CD14-positive monocyte (primary cell): ENCODE data around the gene PARVB. TPM values are rescaled to one million over a fixed set of nuclear protein-coding genes. Genes with fewer than 3 reads are reported as not detected.

Source experiments
- DNase-seq, 3 donors: peaks; one replicate each; pipeline ENCODE4 v3.0.0-alpha.2; 2011 to 2022
- H2AFZ ChIP-seq: 2 replicates; pipeline ENCODE4 v1.6.0; 2012; ENCODE audit warnings: mild to moderate bottlenecking, low read depth, low read length, inconsistent platforms; ENCODE audit not compliant: insufficient read depth, poor library complexity, severe bottlenecking
- H3K27ac ChIP-seq, 2 donors: 1 replicate in 1 of 2; 2 replicates in 1 of 2; pipeline ENCODE4 v1.5.1; 2012 to 2013; ENCODE audit warnings: low read length in 2 of 2, control low read depth in 1 of 2, inconsistent platforms in 1 of 2, low read depth in 1 of 2, mild to moderate bottlenecking in 1 of 2
- H3K27me3 ChIP-seq, 2 donors: one replicate each; pipeline versions ENCODE4 v1.6.0 to v1.6.1; 2011 to 2013; ENCODE audit warnings: low read length in 2 of 2; ENCODE audit not compliant: control insufficient read depth in 2 of 2, insufficient read depth in 2 of 2
- H3K36me3 ChIP-seq, 2 donors: replicated peaks in 1 of 2; 1 replicate in 1 of 2; 2 replicates in 1 of 2; pipeline versions ENCODE4 v1.5.1 to v1.6.1; 2012 to 2013; ENCODE audit warnings: low read length in 2 of 2, control low read depth in 1 of 2, inconsistent platforms in 1 of 2, mild to moderate bottlenecking in 1 of 2; ENCODE audit not compliant: insufficient read depth in 2 of 2, control insufficient read depth in 1 of 2
- H3K4me1 ChIP-seq, 2 donors: 1 replicate in 1 of 2; 2 replicates in 1 of 2; pipeline versions ENCODE4 v1.5.1 to v1.6.1; 2012 to 2013; ENCODE audit warnings: low read length in 2 of 2, control low read depth in 1 of 2, inconsistent platforms in 1 of 2, mild to moderate bottlenecking in 1 of 2, moderate library complexity in 1 of 2; ENCODE audit not compliant: insufficient read depth in 2 of 2, control insufficient read depth in 1 of 2
- H3K4me2 ChIP-seq: replicated peaks from 2 replicates; pipeline ENCODE3; 2012; ENCODE audit warnings: low read length, moderate library complexity, mild to moderate bottlenecking; ENCODE audit not compliant: poor library complexity, severe bottlenecking; ENCODE audit errors: extremely low read depth
- H3K4me3 ChIP-seq, 3 experiments: fragments of 200-600 bp in 1 of 3; sonication (generic) in 1 of 3; replicated peaks in 1 of 3; 1 replicate in 2 of 3; 2 replicates in 1 of 3; pipeline ENCODE4 v1.5.1; 2011 to 2013; ENCODE audit warnings: low read length in 3 of 3, mild to moderate bottlenecking in 3 of 3, control low read depth in 2 of 3, low read depth in 2 of 3, inconsistent platforms in 1 of 3, moderate library complexity in 1 of 3
- H3K79me2 ChIP-seq: 2 replicates; pipeline ENCODE4 v1.6.0; 2012; ENCODE audit warnings: mild to moderate bottlenecking, control low read depth, inconsistent platforms, low read length, moderate library complexity; ENCODE audit not compliant: insufficient read depth
- H3K9ac ChIP-seq: 2 replicates; pipeline ENCODE4 v1.6.0; 2017; ENCODE audit warnings: low read length, mild to moderate bottlenecking; ENCODE audit not compliant: insufficient read depth, poor library complexity, severe bottlenecking
- H3K9me3 ChIP-seq, 2 donors: replicated peaks in 1 of 2; 1 replicate in 1 of 2; 2 replicates in 1 of 2; pipeline versions ENCODE4 v1.5.1 to v1.6.1; 2012 to 2013; ENCODE audit warnings: low read length in 2 of 2, control low read depth in 1 of 2; ENCODE audit not compliant: control insufficient read depth in 1 of 2, insufficient read depth in 1 of 2
- H4K20me1 ChIP-seq: 2 replicates; pipeline ENCODE4 v1.6.0; 2012; ENCODE audit warnings: mild to moderate bottlenecking, low read length, control low read depth, moderate library complexity; ENCODE audit not compliant: insufficient read depth
- H3K27ac Mint-ChIP-seq, 7 donors: one replicate each; pipeline ENCODE4 v1.8.0; 2020; ENCODE audit warnings: mild to moderate bottlenecking in 7 of 7, mixed read lengths in 7 of 7, moderate library complexity in 6 of 7, inconsistent platforms in 2 of 7
- H3K27me3 Mint-ChIP-seq, 3 donors: one replicate each; pipeline ENCODE4 v1.8.0; 2021 to 2022; ENCODE audit warnings: low read depth in 3 of 3, mild to moderate bottlenecking in 3 of 3, mixed read lengths in 3 of 3, moderate library complexity in 3 of 3, inconsistent platforms in 1 of 3
- H3K36me3 Mint-ChIP-seq, 2 donors: one replicate each; pipeline ENCODE4 v1.8.0; 2020; ENCODE audit warnings: mixed read lengths in 2 of 2, inconsistent platforms in 1 of 2, mild to moderate bottlenecking in 1 of 2
- H3K4me1 Mint-ChIP-seq: one replicate; pipeline ENCODE4 v1.8.0; 2020; ENCODE audit warnings: mild to moderate bottlenecking, mixed read lengths
- H3K4me3 Mint-ChIP-seq, 2 donors: one replicate each; pipeline ENCODE4 v1.8.0; 2020; ENCODE audit warnings: mild to moderate bottlenecking in 2 of 2, mixed read lengths in 2 of 2, moderate library complexity in 1 of 2
- H3K9me3 Mint-ChIP-seq, 7 donors: one replicate each; pipeline ENCODE4 v1.8.0; 2020 to 2022; ENCODE audit warnings: mixed read lengths in 7 of 7, mild to moderate bottlenecking in 6 of 7, moderate library complexity in 6 of 7, inconsistent platforms in 2 of 7
- CTCF ChIP-seq: fragments of 200-600 bp; IDR thresholded peaks from one replicate; pipeline ENCODE4 v1.8.0; 2022; ENCODE audit warnings: antibody characterized with exemption, mild to moderate bottlenecking
- WGBS: methylation state at CpG from one replicate; pipeline ENCODE4 v1.1.5; 2013; ENCODE audit warnings: missing lambda C conversion rate; ENCODE audit not compliant: insufficient coverage; 5-methylcytosine and 5-hydroxymethylcytosine counted together
- intact Hi-C, 2 donors: fragments of 100-400 bp; cut with micrococcal nuclease; formaldehyde crosslinking; loops; one replicate each; pipeline versions ENCODE4 v1.15.0 to v1.15.1; 2023
- polyA plus RNA-seq, 3 donors: library from polyadenylated mRNA; depleted of rRNA in 1 of 3; unstranded in 2 of 3; stranded (reverse) in 1 of 3; fragments of 300-500 nt in 2 of 3; fragments of >200 nt in 1 of 3; fragmentation: Illumina TruSeq in 2 of 3; gene quantifications; 1 replicate in 2 of 3; 2 replicates in 1 of 3; pipeline ENCODE4 v1.2.3, GENCODE V29; 2012 to 2021

PARVB gene
- polyA plus RNA-seq, 3 donors, result 13.4 to 38.5 (median 17.9) TPM

GRCh38 chr22:44184006-44184405 is 159.9 kb downstream of the PARVB start:
- peaks cover 32 to 44% of the 10 kb centered on the region in 2 donors for H3K4me1 ChIP-seq
- H3K27me3 ChIP-seq, result no peaks in the 10 kb centered on the region
- H3K4me3 ChIP-seq, result peak overlapping the region in 1 of 3 experiments; percentile 90
- intact Hi-C loops, result loop anchor here (5.0 to 10.0 kb wide), 3 partner anchors 117 to 441 kb away; partner anchors contain the start of gene RTL6 (in 1 of the 2)
- no peaks in the 10 kb centered on the region for H3K9me3 ChIP-seq
- H3K4me1 Mint-ChIP-seq, result peaks cover 36% of the 10 kb centered on the region
- no CpG with 5 or more reads among the region's 4 CpGs for WGBS
- peak overlapping the region in 1 of 2 donors; percentile 97 for H3K27ac ChIP-seq
- no peaks in the 10 kb centered on the region for H3K27me3 Mint-ChIP-seq
- no peak overlapping the region for H3K9ac ChIP-seq
- no peak for TF ChIP-seq CTCF
- H3K36me3 ChIP-seq, result peaks cover 43 to 57% of the 10 kb centered on the region in 2 donors
- H3K9me3 Mint-ChIP-seq, result no peaks in the 10 kb centered on the region
- peaks cover 37 to 53% of the 10 kb centered on the region in 2 donors for H3K36me3 Mint-ChIP-seq
- no peak for DNase-seq
- H3K4me3 Mint-ChIP-seq, result no peak overlapping the region
- peaks cover 58% of the 10 kb centered on the region for H4K20me1 ChIP-seq
- no peak overlapping the region for H2AFZ ChIP-seq
- peaks cover 79% of the 10 kb centered on the region for H3K79me2 ChIP-seq
- H3K4me2 ChIP-seq, result no peak overlapping the region
- peak overlapping the region in 5 of 7 donors; percentile 83 to 100 (median 98) for H3K27ac Mint-ChIP-seq

- no peak overlapping the region for H3K9ac ChIP-seq
- peaks cover 62% of the 10 kb centered on the region for H4K20me1 ChIP-seq
- intact Hi-C loops, result loop anchor here (10.0 kb wide), 2 partner anchors 309 to 439 kb away; partner anchors contain the start of gene RTL6 (in 1 of the 2)
- DNase-seq, result no peak
- no peaks in the 10 kb centered on the region for H3K27me3 ChIP-seq
- H3K79me2 ChIP-seq, result peaks cover 74% of the 10 kb centered on the region
- WGBS, result 99% methylated on average over 12 of the region's 16 CpGs
- H3K36me3 Mint-ChIP-seq, result peaks cover 41 to 68% of the 10 kb centered on the region in 2 donors
- peaks cover 34% of the 10 kb centered on the region for H3K4me1 Mint-ChIP-seq
- H3K36me3 ChIP-seq, result peaks cover 51 to 72% of the 10 kb centered on the region in 2 donors
- peaks cover 26 to 40% of the 10 kb centered on the region in 2 donors for H3K4me1 ChIP-seq
- H3K27ac Mint-ChIP-seq, result peak overlapping the region in 4 of 7 donors; percentile 69 to 96 (median 74)
- no peak overlapping the region for H3K4me2 ChIP-seq
- no peak overlapping the region for H2AFZ ChIP-seq
- H3K4me3 Mint-ChIP-seq, result no peak overlapping the region
- H3K4me3 ChIP-seq, result no peak overlapping the region
- no peak for TF ChIP-seq CTCF
- H3K9me3 ChIP-seq, result no peaks in the 10 kb centered on the region
- H3K9me3 Mint-ChIP-seq, result peaks cover 0 to 1% (median 0%) of the 10 kb centered on the region in 7 donors
- H3K27me3 Mint-ChIP-seq, result no peaks in the 10 kb centered on the region
- H3K27ac ChIP-seq, result peak overlapping the region in 1 of 2 donors; percentile 40
Observed at GRCh38 chr22:44185237-44186120, 161.4 kb downstream of the PARVB start.
